Measurements from ENCODE around the gene ACTR3.

DNA sequence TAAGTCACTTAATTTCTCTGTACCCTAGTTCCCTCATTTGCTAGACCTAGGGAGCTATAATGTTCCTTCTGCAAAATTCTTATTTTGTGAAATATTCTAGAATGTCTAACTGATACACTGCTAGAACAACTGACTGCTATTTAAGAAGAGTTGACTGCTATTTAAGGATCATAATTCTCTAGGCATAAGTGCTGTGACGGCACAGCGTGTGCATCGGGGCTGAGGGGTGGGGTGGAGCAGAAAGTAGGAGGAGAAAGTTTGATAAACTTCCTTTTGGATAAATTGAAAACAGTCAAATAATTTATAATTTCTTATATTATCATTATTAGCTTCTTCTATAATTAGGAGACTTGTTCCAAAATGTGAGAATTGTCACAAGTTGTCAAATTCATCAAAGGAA lies 10.4 kb upstream of the ACTR3 start:
- TF ChIP-seq, protein P1, sequence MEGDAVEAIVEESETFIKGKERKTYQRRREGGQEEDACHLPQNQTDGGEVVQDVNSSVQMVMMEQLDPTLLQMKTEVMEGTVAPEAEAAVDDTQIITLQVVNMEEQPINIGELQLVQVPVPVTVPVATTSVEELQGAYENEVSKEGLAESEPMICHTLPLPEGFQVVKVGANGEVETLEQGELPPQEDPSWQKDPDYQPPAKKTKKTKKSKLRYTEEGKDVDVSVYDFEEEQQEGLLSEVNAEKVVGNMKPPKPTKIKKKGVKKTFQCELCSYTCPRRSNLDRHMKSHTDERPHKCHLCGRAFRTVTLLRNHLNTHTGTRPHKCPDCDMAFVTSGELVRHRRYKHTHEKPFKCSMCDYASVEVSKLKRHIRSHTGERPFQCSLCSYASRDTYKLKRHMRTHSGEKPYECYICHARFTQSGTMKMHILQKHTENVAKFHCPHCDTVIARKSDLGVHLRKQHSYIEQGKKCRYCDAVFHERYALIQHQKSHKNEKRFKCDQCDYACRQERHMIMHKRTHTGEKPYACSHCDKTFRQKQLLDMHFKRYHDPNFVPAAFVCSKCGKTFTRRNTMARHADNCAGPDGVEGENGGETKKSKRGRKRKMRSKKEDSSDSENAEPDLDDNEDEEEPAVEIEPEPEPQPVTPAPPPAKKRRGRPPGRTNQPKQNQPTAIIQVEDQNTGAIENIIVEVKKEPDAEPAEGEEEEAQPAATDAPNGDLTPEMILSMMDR (conservative IDR thresholded peaks at IDR 0.05; ENCODE audit: low read depth, low read length): no peak
- TF ChIP-seq CEBPB (IDR thresholded peaks at IDR 0.05; ENCODE audit: low read depth, low read length) (no peak), BHLHE40 (IDR thresholded peaks at IDR 0.05; ENCODE audit: low read depth, low read length) (no peak), RAD21 (IDR thresholded peaks at IDR 0.05; ENCODE audit: low read length) (no peak), POLR2A (IDR thresholded peaks at IDR 0.05; ENCODE audit: low read depth, low read length) (no peak), MAFK (IDR thresholded peaks at IDR 0.05; ENCODE audit: low read depth, low read length) (no peak), MAZ (IDR thresholded peaks at IDR 0.05; ENCODE audit: borderline replicate concordance, low read depth, low read length) (no peak), RFX5 (IDR thresholded peaks at IDR 0.05; ENCODE audit: low read depth, low read length) (no peak)
